AG08396 (cell line): ENCODE data around the gene CYP4F22.
"Not testable (repeated sequence)": the region's sequence is repeated elsewhere in the genome, so short reads cannot be mapped to it uniquely, and the experiment has no call there.

Experiments used
- DNase-seq: peaks from one replicate; pipeline ENCODE4 v3.0.0; 2012; ENCODE audit warnings: low spot score, mixed read lengths

Gene CYP4F22

DNA sequence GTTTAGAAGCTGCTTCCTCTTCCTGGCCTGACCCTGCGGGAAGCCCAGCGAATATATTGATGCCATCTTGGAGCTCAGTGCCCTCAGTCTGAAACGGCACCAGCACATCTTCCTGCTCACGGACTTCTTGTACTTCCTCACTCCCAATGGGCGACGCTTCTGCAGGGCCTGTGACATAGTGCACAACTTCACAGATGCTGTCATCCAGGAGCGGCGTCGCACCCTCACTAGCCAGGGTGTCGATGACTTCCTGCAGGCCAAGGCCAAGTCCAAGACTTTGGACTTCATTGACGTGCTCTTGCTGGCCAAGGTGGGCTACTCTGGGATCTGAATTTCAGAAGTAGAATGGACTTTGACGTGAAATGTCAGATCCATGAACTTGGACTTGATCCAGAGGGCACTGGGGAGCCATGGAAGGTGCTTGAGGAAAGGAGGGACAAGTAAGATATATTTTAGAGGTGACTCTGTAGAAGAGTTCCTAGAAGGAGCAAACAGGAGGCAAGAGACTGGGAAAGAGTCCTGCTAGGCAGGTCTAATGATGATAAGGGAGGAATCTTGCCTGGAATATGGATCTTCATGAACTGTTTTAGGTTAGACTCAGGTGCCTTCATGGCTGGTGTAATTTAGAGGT is 68.3 kb downstream of the CYP4F22 start:
- no peak for DNase-seq

DNA sequence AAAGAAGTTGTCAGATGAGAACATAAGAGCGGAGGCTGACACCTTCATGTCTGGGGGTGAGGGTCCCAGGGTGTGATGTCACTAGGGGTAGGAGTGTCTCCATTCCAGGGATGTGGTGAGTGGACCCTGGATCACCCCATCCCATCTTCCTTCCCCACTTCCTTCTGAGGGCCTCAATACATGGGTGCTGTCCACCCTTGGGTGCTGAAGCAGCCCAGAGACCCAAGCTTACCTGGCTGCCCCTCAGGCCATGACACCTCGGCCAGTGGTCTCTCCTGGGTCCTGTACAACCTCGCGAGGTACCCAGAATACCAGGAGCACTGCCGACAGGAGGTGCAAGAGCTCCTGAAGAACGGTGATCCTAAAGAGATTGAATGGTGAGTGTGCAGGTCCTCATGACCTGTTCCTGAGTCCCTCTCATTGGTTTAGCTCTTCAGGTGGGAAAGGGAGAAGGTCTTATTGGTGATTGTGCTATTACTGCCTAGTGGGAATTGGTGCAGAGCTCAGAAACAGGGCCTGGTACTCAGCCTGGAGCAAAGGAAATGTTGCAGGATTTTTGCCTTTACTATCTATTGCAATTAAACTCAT is 69.0 kb downstream of the CYP4F22 start:
- no peak for DNase-seq

DNA sequence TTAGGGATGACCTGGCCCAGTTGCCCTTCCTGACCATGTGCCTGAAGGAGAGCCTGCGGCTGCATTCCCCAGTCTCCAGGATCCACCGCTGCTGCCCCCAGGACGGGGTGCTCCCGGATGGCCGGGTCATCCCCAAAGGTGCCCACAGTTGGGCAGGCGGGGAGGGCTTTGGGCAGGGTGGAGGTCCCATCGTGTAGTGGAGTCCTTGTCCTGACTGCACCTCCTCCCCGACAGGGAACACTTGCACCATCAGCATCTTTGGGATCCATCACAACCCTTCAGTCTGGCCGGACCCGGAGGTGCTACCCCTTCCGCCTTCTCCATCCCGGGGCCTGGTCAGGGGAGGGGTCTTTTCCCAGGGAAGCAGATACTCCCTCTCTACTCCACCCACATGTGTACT is 75.0 kb downstream of the CYP4F22 start:
- DNase-seq: no peak

DNA sequence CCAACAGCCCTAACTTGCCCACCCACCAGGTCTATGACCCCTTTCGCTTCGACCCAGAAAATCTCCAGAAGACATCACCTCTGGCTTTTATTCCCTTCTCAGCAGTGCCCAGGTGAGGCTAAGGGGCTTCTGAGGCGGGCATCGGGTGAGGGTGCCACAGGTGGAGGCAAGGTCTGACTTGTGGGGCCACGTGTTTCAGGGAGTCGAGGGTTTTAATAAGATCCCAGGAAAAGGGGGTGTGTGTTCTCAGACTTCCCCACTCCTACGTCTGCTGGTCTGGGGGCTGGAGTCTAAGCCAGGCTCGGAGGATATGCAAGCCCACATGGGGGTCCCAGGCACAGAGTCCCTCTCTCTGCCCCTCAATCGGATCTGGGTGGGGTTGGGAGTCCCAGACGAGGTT is 75.8 kb downstream of the CYP4F22 start:
- no peak for DNase-seq

DNA sequence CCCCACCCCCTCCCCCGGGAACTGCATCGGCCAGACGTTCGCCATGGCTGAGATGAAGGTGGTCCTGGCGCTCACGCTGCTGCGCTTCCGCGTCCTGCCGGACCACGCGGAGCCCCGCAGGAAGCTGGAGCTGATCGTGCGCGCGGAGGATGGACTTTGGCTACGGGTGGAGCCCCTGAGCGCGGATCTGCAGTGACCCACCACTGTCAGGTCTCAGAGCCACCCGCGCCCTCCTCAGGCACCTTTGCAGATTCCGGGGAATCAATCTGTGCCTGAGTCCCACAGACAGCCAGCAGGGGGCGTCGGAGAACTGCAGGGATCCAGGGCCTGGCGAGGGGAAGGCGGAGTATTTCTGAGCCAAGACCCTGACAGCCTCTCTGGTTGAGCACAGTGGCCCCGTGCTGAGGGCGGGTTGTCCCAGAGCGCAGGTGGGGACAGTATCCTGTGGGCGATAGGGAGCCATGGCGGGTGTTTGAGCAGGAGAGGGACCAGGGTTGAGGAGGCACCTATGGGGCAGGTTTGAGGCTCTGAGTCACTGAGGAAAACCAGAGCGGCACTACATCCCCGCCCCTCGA is 76.3 kb downstream of the CYP4F22 start:
- DNase-seq: peak; percentile 76

DNA sequence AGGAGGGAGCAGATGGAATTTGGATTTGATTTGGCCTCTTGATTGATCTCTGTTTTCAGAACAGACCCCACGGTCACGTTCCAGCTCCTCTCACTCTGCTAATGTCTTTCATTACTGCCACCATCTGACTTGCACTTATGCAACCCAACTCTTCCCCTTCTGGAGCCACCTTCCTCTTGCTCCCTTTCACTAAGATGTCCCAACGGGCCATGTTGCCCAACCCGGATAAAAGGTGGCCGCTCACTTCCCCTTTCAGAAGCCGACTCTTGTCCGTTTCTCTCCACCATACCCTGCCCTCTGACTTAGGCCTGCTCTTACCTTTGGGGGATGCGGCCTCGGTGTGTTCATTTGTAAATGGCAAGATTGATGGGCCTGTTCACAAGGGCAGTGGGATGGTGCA is 79.3 kb downstream of the CYP4F22 start:
- no peak for DNase-seq

DNA sequence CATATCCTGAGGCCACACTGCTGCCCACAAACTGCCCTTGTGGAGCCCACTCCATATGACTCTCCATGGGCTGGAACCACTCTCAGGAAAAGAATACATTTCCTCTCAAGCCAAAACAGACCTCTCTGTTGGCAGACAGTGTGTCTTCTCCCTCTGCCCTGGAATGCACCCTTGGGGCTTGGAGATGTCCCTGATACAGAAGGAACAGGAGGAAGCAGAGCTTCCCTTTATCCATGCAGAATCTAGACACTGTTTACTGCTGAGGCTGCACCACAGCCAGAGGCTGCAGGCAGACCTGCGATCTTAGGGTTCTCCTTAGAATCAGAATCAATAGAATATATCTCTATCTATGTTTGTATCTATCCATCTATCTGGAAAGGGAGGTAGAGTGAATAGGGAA is 79.9 kb downstream of the CYP4F22 start:
- DNase-seq: no peak

DNA sequence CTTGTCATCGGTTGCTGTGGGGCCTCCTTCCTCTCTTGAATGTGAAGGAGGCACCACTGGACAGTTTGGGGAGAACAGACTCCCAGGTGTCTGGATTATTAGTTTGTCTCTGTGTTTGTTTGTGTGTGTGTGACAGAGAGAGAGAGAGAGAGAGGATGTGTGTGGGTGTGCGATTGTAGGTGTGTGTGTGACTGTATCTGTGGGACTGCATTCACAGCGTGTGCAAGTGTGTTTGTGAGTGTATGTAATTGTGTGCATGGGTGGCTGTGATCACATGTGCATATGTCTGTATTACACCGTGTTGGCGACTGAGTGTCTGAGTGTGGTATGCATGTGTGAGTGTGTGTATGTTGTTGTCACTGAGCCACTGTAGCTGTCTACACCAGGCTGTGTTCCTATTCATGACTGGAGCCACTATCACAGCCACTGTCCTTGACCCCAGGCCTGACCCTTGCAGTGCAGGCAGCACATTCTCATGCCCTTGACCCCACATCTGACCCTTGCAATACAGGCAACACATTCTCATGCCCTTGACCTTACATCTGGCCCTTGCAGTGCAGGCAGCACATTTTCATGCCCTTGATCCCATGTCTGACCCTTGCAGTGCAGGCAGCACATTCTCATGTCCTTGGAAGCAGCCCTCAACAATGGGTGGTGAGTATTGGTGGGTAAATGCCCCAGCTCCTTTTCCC is 81.6 kb downstream of the CYP4F22 start:
- DNase-seq: no peak

DNA sequence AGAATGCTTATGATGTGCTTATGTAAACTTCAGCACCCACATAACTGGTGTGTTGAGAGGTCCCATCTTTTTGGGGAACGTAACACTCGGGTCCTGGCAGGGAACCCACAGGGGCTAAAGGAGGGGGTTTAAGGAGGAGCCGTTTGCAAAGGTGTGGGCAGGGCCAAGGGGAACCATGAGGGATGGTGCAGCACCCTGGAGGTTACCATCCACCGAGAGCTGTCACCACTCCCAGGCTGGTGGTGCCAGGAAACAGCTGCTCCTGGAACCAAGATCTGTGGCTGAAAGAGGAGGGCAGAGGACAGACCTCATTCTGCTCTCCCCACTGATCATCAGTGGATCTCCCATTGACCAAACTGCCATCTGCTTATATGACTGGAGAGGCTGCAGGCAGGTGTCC is 83.5 kb downstream of the CYP4F22 start:
- no peak for DNase-seq

DNA sequence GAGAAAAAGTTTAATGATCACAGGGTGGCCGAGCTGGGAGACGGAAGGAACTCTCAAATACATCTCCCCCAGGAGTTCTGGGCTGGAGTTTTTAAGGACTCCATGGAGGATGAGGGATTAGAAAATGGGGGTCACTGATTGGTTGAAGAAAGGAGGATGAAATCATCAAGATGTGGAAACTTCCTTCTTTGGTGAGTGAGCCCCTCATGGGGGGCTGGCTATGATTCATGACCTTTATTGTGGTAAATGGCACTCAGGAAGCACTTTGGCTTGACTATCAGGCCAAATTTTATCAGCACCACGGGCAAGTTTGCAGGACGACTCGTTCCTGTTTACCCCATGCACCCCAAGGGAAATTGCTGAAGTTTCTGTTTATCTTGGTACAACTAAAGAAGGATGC is 84.2 kb downstream of the CYP4F22 start:
- DNase-seq: not testable (repeated sequence)

DNA sequence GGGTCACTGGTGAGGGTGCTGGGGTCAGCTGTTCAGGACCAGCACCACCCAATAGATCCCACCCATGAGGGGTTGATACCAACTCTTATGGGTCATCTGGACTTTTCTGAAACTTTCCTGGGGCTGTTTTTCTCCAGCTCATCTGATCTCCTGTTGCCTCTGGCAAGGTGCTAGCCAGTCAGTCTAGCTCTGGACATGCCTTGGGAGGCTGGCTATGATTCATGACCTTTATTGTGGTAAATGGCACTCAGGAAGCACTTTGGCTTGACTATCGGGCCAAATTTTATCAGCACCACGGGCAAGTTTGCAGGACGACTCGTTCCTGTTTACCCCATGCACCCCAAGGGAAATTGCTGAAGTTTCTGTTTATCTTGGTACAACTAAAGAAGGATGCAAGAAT is 85.4 kb downstream of the CYP4F22 start:
- DNase-seq: not testable (repeated sequence)

DNA sequence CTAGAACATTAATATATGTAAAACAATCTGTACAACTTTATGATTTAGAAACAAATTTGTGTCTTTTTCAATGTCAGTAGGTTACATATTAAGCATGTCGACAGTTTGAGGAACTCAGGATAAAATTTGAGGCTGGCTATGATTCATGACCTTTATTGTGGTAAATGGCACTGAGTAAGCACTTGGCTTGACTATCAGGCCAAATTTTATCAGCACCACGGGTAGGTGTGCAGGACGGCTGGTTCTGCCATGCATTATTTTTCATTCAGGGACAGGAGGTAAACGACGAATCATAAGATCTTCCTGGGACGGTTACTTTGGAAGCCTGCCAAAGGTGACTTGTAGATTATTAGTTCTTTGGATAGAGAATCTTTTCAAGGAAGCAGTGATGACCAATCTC is 86.7 kb downstream of the CYP4F22 start:
- no peak for DNase-seq
